ACHN (cell line): ENCODE results near the gene FOXP2.
"Not testable (repeated sequence)": the region's sequence is repeated elsewhere in the genome, so short reads cannot be mapped to it uniquely, and the experiment has no call there.

Experiments used
- DNase-seq: peaks from one replicate; pipeline ENCODE4 v3.0.0-alpha.2; 2015
- in situ Hi-C: cut with HindIII; loops from 2 replicates; pipeline ENCODE4 v1.10.0; 2017; ENCODE audit warnings: low sequenced_read_pairs, low pct_ligation_motif_present, low pct_unique_long_range_greater_than_20kb

FOXP2 gene

DNA sequence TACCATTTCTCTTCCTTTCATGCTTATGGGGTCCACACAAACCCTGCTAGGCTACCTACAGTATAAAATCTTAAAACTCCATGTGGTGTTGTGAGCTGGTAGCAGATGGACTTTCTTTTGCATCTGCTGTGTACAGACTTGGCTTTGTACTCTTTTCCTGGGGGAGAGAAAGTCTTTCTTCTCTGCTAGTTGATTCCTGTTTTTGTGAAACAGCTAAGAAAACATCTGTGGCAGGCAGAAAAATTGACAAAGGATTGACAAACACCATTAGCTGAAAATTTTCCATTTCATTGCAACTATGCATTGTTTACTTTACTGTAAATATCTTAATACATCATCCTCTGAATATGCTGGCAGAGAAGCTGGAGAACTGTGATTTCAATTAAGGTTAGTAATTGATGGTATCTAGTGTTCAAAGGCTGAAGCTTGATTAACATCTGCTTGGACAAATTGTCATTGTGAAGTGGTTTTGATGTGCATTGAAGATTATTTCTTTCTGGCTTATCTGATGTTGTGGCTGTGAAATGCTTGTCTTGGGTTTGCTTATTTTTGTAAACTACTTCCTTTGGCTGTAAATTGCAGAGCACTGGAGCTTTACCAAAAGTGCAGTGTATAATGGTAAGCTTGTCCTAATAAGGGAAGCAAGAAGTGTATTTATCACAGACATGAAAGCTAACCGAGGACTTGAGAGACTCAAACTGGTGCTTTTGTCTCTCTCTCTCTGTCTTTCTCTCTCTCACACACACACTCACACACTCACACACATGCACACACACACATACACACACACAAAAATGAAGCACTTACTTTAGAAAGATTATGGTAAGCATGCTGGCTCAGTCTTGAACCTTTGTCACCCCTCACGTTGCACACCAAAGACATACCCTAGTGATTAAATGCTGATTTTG, at the start of gene FOXP2:
TSS of gene FOXP2 (plus strand) at position 660 of the 908 bp plus-strand sequence. CDS start 11,697 bp downstream, outside the sequence.
- in situ Hi-C loops = loop anchor here (25.0 kb wide), 2 partner anchors 248 to 327 kb away; no protein-coding TSS in a partner anchor
- no peak for DNase-seq

DNA sequence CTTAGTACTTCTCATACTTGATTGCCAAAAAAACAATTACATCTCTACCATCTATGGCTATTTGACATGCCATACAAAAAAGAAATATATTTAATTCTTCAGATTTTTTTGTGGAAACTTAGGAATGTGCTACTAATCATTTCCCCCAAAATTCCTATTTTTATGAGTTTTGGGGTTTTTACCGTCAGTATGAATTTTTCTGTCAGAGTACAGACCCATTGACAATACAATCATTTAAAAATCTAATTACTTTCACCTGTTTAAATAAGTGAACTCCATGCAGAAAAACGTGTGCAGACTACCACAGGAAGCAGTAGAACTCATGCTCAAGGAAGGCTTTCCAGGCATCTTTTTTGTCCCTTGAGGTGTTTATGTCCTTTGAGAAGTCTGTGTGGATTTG, 48.8 kb upstream of the FOXP2 start:
- DNase-seq = no peak
- in situ Hi-C loops = no loop called here

DNA sequence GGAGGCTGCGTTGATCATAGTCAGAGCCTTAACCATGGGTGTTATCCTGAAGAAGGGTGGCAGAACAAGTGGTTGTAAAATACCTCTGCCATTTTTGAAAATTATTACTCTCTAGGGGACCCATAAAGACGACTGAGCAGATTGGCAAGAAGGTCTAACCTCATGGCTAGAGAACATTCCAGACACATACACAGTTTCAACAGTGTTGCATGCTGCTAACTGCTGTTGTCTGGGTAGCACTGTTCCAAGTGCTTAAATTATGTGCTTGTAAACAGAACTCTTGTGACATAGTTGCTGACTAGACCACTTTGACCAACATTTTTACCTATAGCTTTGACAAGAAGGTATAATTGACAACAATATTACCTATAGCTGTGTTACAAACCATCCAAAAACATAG, 46.1 kb upstream of the FOXP2 start:
- DNase-seq = no peak
- in situ Hi-C loops = no loop called here

GRCh38 chr7:114369294-114369693, 45.3 kb upstream of the FOXP2 start:
- in situ Hi-C loops = no loop called here
- DNase-seq = no peak

DNA sequence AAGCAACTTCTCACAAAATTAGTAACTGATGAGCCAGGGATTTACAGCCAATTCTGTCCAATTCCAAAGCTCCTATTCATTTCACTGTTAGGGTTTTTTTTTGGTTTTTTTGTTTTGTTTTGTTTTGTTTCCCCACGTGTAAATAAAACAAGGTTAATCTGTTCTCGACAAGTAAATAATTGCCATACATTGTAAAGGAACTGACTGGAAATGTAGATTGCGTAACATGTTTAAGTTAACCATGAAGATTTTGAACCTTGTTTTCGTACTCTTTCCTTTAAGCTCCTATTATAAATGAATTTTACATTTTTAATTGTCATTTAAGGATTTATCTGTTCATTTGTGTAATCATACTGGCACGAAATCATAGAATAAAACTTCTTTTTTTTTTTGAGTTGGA, 42.0 kb upstream of the FOXP2 start:
- no peak for DNase-seq
- in situ Hi-C loops = no loop called here

DNA sequence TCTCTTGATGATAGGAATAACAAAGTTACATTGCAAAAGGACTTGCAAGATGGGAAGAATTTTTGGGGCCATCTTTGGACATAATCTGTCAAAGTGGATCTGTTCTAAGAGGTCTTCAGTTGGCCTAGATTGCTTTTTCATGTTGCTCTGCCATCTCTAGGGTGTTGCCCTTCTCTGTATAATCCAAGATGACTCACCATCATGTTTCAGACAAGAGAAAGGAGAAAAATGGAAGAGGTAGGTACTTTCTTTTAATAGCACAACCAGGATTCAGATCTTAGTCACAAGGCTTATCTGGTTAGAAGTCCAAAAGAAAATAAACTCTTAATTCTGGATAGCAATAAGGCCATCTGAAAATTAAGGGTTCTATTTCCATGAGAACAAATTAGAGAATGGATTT, 38.7 kb upstream of the FOXP2 start:
- DNase-seq = no peak
- in situ Hi-C loops = no loop called here

GRCh38 chr7:114383946-114384345, 30.7 kb upstream of the FOXP2 start:
- in situ Hi-C loops, DNase-seq: not testable (repeated sequence)

DNA sequence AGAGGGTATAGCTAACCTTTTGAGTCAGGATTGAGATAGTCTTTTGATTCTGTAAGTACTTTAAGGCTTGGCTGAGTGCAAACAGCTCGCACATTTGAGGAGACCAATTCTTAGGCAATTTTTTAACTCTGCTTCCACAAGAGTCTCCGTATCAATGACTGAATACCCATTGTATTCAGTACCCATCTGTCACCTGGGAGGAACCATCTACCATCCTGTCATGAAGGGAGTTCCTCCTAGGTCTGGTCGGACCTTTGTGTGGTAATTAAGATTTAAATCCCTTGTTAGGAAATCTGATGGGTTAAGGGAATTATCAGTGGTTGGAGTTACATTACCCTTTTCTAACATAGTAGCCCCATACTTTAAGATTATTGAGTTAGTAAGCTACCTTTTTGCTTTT, 30.3 kb upstream of the FOXP2 start:
- DNase-seq, in situ Hi-C loops: not testable (repeated sequence)

DNA sequence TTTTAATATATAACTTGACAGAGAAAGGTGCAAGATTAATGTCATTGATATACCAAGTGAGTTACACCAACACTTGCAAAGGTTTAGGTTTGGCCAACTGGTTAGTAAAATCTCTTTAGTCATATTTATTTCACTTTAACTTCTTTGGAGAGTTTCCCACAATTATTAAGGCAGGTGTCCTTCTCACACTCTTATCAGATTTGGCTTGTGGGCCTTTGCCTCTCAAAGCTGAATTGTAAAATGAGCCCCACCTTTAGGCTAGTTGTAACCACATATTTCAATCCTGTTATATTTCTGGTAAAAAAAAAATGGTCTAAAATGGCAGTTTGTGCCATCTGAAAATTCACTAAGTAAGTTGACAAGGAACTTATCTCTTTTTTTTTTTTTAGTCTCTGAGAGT, 26.6 kb upstream of the FOXP2 start:
- in situ Hi-C loops = no loop called here
- no peak for DNase-seq

- peak; percentile 37 for DNase-seq
- in situ Hi-C loops = no loop called here
These were observed 21.9 kb upstream of the FOXP2 start for GRCh38 chr7:114392686-114393085.

GRCh38 chr7:114402876-114403635, 11.6 kb upstream of the FOXP2 start:
- in situ Hi-C loops = loop anchor here (25.0 kb wide), 2 partner anchors 259 to 316 kb away; no protein-coding TSS in a partner anchor
- peak; percentile 21 for DNase-seq

DNA sequence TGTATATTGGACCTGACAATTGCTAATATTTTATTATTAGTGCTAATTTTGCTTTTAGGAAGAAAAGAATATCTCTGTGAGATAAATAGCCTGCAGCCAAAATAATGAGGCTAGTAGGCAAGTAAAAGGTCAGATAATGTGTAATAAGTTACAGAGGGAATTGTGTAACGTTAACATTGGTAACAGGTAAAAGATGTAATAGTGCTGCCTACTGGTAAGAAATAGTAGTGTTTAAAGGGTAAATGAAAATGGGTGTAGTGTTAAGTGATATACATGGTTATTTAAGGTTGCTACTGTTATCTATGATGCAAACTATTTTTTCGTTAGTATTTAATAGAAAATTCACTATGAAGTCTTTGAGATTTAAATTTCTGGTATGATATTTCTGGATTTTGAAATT, 9.2 kb upstream of the FOXP2 start:
- peak; percentile 69 for DNase-seq
- in situ Hi-C loops = loop anchor here (25.0 kb wide), 2 partner anchors 257 to 318 kb away; no protein-coding TSS in a partner anchor

- in situ Hi-C loops = loop anchor here (25.0 kb wide), 2 partner anchors 253 to 322 kb away; no protein-coding TSS in a partner anchor
These were observed 4.9 kb upstream of the FOXP2 start for GRCh38 chr7:114409750-114410149.

DNA sequence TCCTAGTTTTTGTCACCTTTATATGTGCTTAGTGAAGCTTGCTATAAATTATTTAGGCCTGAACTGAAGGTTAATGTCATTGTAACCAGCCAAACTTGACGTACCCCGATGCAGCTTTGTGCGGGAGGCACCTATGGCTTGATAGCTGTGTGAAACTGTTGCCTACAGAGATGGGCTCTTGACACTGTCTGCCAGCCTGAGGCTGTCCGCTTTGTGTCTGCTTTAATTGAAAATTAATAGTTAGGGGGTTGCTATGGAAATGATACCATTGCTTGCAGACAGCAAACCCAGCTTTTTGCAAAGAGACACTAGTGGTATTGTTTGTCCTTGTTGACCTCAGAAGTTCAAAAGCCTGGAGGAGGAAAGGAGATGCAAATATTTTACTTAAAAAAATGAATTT, 2.1 kb upstream of the FOXP2 start:
- in situ Hi-C loops = loop anchor here (25.0 kb wide), 2 partner anchors 250 to 325 kb away; no protein-coding TSS in a partner anchor
- no peak for DNase-seq

More at GRCh38 chr7:114409750-114410149, 4.9 kb upstream of the FOXP2 start:
- peak; percentile 37 for DNase-seq

DNA sequence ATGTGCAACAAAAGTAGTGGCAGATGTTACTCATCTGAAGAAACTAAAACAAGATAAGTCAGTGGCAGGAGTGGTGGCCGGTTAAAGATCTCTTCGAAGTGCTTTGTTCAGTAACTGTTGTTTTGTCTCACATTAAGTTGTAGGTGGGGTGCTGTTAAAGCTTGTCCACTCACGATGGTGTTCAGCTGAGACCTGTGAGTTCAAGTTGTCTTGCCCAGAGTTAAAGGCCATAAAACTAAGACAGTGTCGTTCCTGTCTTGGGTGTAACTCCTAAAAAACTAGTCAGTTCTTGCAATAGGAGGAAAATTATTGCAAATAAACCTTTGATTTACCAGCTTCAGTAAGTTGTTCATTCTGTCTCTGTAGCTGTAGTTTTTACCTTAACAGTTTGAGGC, 857 bp upstream of the FOXP2 start:
- DNase-seq = no peak
- in situ Hi-C loops = loop anchor here (25.0 kb wide), 2 partner anchors 249 to 326 kb away; no protein-coding TSS in a partner anchor

DNA sequence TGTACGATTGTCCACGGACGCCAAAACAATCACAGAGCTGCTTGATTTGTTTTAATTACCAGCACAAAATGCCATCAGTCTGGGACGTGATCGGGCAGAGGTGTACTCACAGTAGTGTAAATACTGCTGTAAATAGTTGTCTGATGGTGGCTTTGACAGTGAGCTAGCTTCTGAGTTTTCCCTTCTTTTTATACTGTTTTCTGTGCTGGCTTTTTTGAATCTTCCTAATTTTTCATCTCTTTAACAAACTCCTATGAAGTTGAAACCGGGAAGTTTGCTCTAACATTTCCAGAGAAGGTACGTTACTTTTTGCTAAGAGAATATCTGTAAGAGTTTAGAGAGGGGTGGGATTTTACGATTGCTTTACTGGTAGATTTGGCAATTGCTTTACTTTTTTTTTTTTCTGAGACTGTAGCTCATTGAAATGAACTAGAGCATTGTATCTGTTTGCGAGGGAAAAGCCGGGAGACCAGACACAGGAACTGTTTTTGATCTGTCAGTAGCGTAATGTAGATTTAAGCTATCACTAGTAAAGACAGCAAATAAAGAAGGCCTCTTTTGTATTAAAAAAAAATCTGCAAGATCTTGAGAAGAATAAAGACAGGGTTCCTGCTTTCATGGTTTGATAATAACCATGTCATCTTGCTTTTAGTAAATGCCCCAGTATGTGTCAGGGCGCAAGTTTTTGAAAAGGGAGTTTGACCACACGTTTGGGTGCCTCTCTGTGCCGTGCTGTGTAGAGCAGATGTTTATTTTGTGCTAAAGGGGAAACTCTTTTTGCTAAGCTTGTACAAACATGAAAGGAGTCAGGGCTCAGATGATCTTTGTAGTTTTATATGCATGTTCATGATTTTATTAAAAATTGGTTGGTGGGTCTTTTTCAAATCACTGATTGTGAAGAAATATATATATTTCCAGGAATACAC, 712 bp downstream of the FOXP2 start:
- in situ Hi-C loops = loop anchor here (25.0 kb wide), 2 partner anchors 247 to 328 kb away; no protein-coding TSS in a partner anchor
- DNase-seq = no peak

DNA sequence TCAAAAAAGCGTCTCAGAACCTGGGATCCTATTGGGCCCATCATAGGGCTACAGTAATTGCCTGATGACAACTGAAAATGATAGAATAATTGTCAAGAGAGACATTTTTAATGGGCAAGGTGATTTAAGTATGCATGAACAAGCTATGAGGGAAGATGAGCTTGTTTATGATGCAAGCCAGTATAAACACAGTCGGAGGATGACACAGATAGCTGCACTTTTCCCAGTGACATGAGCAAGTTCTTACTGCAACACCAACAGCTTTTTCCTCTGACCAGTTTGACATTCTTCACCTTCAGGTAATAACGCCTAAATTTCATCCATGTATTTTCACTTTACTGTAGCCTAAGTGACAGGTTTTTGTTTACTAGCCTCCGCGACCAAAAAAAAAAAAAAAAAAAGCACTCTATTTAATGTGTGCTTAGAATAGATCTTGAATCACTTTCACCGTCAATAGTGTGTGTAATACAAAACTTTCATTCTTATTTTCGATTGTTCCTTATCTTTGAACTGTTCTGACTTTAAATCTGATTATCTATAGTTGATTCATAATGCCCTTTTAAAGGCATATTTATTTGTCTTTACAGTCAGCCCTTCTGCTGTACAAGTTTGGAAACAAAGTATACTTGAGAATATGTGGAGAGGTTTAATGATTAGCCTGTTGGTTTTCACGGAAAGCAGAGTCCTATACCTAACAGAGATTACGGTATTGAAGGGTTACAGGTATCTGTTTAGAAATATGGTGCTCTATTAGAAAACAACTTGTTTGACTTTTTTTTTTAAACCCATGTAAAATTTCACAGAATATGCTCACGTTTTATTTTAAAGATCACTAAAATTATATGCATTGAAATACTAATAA, 1.7 kb downstream of the FOXP2 start:
- in situ Hi-C loops = loop anchor here (25.0 kb wide), 2 partner anchors 246 to 329 kb away; no protein-coding TSS in a partner anchor
- DNase-seq = no peak
